HepG2 (cell line): Measurements from ENCODE around the gene NFKB1. TPM values are rescaled to one million over a fixed set of nuclear protein-coding genes. Genes with fewer than 3 reads are reported as not detected.

Experiments used
- ATAC-seq: fragments of 200-7000 bp; cut with Tn5 transposase; 3 replicates; pipeline ENCODE4 v1.9.1; 2020; ENCODE audit warnings: mild to moderate bottlenecking, moderate library complexity
- BruUV-seq: library from RNA; stranded (reverse); fragments of 400-500 nt; replicated peaks from 2 replicates; lab custom pipeline; 2021; lab: Mats Ljungman, UMichigan
- CTCF ChIA-PET: fragments of 300-600 bp; formaldehyde crosslinking; extraction: SDS; loops from one replicate; lab custom pipeline; 2021; ENCODE audit warnings: low total read pairs, inconsistent platforms, low intra/inter-chr PET ratio; lab: Yijun Ruan, JAX
- POLR2A ChIA-PET: fragments of 350-600 bp; sonication (Branson Sonifier 250); formaldehyde crosslinking; loops from one replicate; lab custom pipeline; 2020; ENCODE audit warnings: antibody characterized with exemption, inconsistent platforms; lab: Yijun Ruan, JAX
- DNase-seq: peaks from one replicate; pipeline ENCODE4 v3.0.0-alpha.2; 2015; ENCODE audit warnings: low spot score
- FAIRE-seq: peaks from 3 replicates; lab custom pipeline; 2011; peaks lifted over from hg19 to GRCh38; lab: Jason Lieb, UNC
- H2AFZ ChIP-seq: one replicate; pipeline ENCODE4 v1.6.1; 2011; ENCODE audit warnings: low read length, inconsistent platforms
- H3K27ac ChIP-seq: fragments of 300-600 bp; 3 replicates; pipeline ENCODE4 v1.8.0; 2011; ENCODE audit warnings: mixed run types, mild to moderate bottlenecking, mixed read lengths, low read length, inconsistent platforms; ENCODE audit not compliant: insufficient read depth; ENCODE audit errors: extremely low read length
- H3K27me3 ChIP-seq, 2 experiments: fragments of 200-600 bp in 1 of 2; 2 replicates in 1 of 2; 3 replicates in 1 of 2; pipeline versions ENCODE4 v1.6.0 to v1.8.0; 2011; ENCODE audit warnings: low read length in 2 of 2, mild to moderate bottlenecking in 2 of 2, moderate library complexity in 2 of 2, inconsistent platforms in 1 of 2; ENCODE audit not compliant: insufficient read depth in 2 of 2, control insufficient read depth in 1 of 2
- H3K36me3 ChIP-seq, 2 experiments: fragments of 200-600 bp in 1 of 2; replicated peaks in 1 of 2; 2 replicates in 1 of 2; 3 replicates in 1 of 2; pipeline versions ENCODE4 v1.5.1 to v1.8.0; 2011; ENCODE audit warnings: low read length in 2 of 2, inconsistent platforms in 1 of 2; ENCODE audit not compliant: insufficient read depth in 2 of 2, control insufficient read depth in 1 of 2
- H3K4me1 ChIP-seq: 2 replicates; pipeline ENCODE4 v1.5.1; 2012; ENCODE audit warnings: low read length, inconsistent platforms; ENCODE audit not compliant: insufficient read depth
- H3K4me2 ChIP-seq: 2 replicates; pipeline ENCODE4 v1.6.0; 2011; ENCODE audit warnings: low read depth, low read length, inconsistent platforms
- H3K4me3 ChIP-seq, 3 experiments: fragments of 200-600 bp in 1 of 3; sonication (generic), shearing (Covaris generic) in 1 of 3; replicated peaks in 1 of 3; 2 replicates each; pipeline ENCODE4 v1.5.1; 2011 to 2016; ENCODE audit warnings: low read length in 3 of 3, inconsistent platforms in 2 of 3, low read depth in 2 of 3, mild to moderate bottlenecking in 2 of 3, control low read depth in 1 of 3, mixed read lengths in 1 of 3; ENCODE audit not compliant: insufficient read depth in 1 of 3
- H3K79me2 ChIP-seq: one replicate; pipeline ENCODE4 v1.6.1; 2011; ENCODE audit warnings: low read length, inconsistent platforms; ENCODE audit not compliant: insufficient read depth
- H3K9ac ChIP-seq: 2 replicates; pipeline ENCODE4 v1.6.0; 2011; ENCODE audit warnings: mild to moderate bottlenecking, low read depth, low read length, inconsistent platforms; ENCODE audit not compliant: insufficient read depth
- H3K9me3 ChIP-seq: 2 replicates; pipeline ENCODE4 v1.5.1; 2012; ENCODE audit warnings: mild to moderate bottlenecking, low read length
- H4K20me1 ChIP-seq: 2 replicates; pipeline ENCODE4 v1.6.0; 2011; ENCODE audit warnings: inconsistent platforms, mild to moderate bottlenecking, low read length, moderate library complexity; ENCODE audit not compliant: insufficient read depth
- ADNP ChIP-seq: sonication (generic); formaldehyde crosslinking; IDR thresholded peaks from 2 replicates; pipeline ENCODE4 v1.4.0; 2020; ENCODE audit warnings: missing genetic modification reagents
- FOXO1 ChIP-seq: sonication (generic); formaldehyde crosslinking; IDR thresholded peaks from 2 replicates; pipeline ENCODE4 v1.4.0; 2020; ENCODE audit warnings: missing genetic modification reagents
- KDM1A ChIP-seq: IDR thresholded peaks from 2 replicates; pipeline ENCODE4 v1.6.1; 2016; ENCODE audit warnings: missing compliant biosample characterization
- NFE2 ChIP-seq: sonication (generic); formaldehyde crosslinking; IDR thresholded peaks from 2 replicates; pipeline ENCODE4 v1.4.0; 2020; ENCODE audit warnings: missing genetic modification reagents
- NR2F1 ChIP-seq, 2 experiments: fragments of 450-650 bp in 1 of 2; formaldehyde crosslinking in 1 of 2; IDR thresholded peaks; 2 replicates each; pipeline versions ENCODE4 v1.5.0 to v1.6.1; 2016 to 2020; ENCODE audit warnings: mild to moderate bottlenecking in 1 of 2, missing compliant biosample characterization in 1 of 2, missing genetic modification reagents in 1 of 2, moderate library complexity in 1 of 2
- SATB2 ChIP-seq: sonication (generic); formaldehyde crosslinking; IDR thresholded peaks from 2 replicates; pipeline ENCODE4 v1.5.0; 2020; ENCODE audit warnings: missing genetic modification reagents
- THAP11 ChIP-seq: IDR thresholded peaks from 2 replicates; pipeline ENCODE4 v1.6.1; 2016; ENCODE audit warnings: missing biosample characterization, missing genetic modification reagents
- ZBTB38 ChIP-seq: sonication (generic); formaldehyde crosslinking; IDR thresholded peaks from 2 replicates; pipeline ENCODE4 v1.5.1; 2020; ENCODE audit warnings: mild to moderate bottlenecking, missing genetic modification reagents
- ZNF274 ChIP-seq: sonication (generic); formaldehyde crosslinking; IDR thresholded peaks from 2 replicates; pipeline ENCODE4 v1.5.1; 2020; ENCODE audit warnings: mild to moderate bottlenecking, missing genetic modification reagents
- ZNF841 ChIP-seq: sonication (generic); formaldehyde crosslinking; IDR thresholded peaks from 2 replicates; pipeline ENCODE4 v1.8.1; 2023; ENCODE audit warnings: missing genetic modification reagents, borderline replicate concordance
- WGBS: methylation state at CpG from one replicate; pipeline ENCODE4 v1.1.6; 2017; ENCODE audit warnings: low lambda C conversion rate; 5-methylcytosine and 5-hydroxymethylcytosine counted together
- in situ Hi-C: cut with HindIII; loops from 2 replicates; pipeline ENCODE4 v1.10.0; 2017; ENCODE audit warnings: low pct_unique_long_range_greater_than_20kb; ENCODE audit not compliant: extremely low pct_ligation_motif_present
- intact Hi-C: fragments of 100-400 bp; cut with micrococcal nuclease; formaldehyde crosslinking; loops from one replicate; pipeline ENCODE4 v1.10.0; 2022; ENCODE audit not compliant: unreplicated experiment
- polyA plus RNA-seq, 8 experiments: library from polyadenylated mRNA; depleted of rRNA in 3 of 8; stranded (reverse) in 7 of 8; unstranded in 1 of 8; fragments of >200 nt; fragmentation: Illumina TruSeq in 4 of 8; extraction: Trizol in 4 of 8; gene quantifications; 2 replicates each; pipeline versions ENCODE4 v1.2.1 to v1.2.3, GENCODE V29; 2011 to 2016; ENCODE audit warnings: low read depth in 4 of 8, missing spikeins in 1 of 8, mixed read lengths in 1 of 8; ENCODE audit not compliant: insufficient read depth in 1 of 8
- total RNA-seq, 5 experiments: library from RNA; depleted of rRNA; stranded (reverse); fragments of >200 nt; fragmentation: Illumina TruSeq; extraction: Trizol; gene quantifications; 2 replicates each; pipeline ENCODE4 v1.2.3, GENCODE V29; 2016; ENCODE audit warnings: low read depth in 1 of 5
- TF ChIP-seq, protein P1 (sequence below): sonication (generic); formaldehyde crosslinking; IDR thresholded peaks from 2 replicates; pipeline ENCODE4 v1.4.0; 2020; ENCODE audit warnings: mild to moderate bottlenecking, low read depth, missing genetic modification reagents
- TF ChIP-seq, protein P2 (sequence below): sonication (generic); formaldehyde crosslinking; IDR thresholded peaks from 2 replicates; pipeline ENCODE4 v1.5.0; 2020; ENCODE audit warnings: missing genetic modification reagents
- TF ChIP-seq, protein P3 (sequence below): sonication (generic); formaldehyde crosslinking; IDR thresholded peaks from 2 replicates; pipeline ENCODE4 v1.9.0; 2021; ENCODE audit warnings: missing genetic modification reagents, borderline replicate concordance
- TF ChIP-seq, protein P4 (sequence below): sonication (generic); formaldehyde crosslinking; IDR thresholded peaks from 2 replicates; pipeline ENCODE4 v1.8.1; 2023; ENCODE audit warnings: mild to moderate bottlenecking, moderate library complexity, missing genetic modification reagents
- TF ChIP-seq, protein P5 (sequence below): sonication (generic); formaldehyde crosslinking; IDR thresholded peaks from 2 replicates; pipeline ENCODE4 v1.4.0; 2020; ENCODE audit warnings: missing genetic modification reagents

The NFKB1 gene
- total and polyA plus RNA-seq, 2 of the 13 experiments (the other 11 are each of a cell fraction or from before 2014, with no cell fraction given): 15.4 to 31.6 TPM

DNA sequence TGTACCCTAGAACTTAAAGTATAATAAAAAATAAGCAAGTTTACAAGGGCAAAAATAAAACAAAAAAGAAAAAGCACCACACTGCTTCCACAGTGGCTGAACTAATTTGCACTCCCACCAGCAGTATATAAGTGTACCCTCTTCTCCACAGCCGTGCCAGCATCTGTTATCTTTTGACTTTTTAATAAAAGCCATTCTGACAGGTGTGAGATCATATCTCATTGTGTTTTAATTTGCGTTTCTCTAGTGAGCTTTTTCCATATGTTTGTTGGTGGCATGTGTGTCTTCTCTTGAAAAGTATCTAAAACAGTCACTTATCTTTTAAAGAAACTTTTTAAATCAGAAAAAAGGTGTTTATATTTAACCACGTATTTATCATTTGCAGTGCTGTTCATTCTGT lies 71.3 kb downstream of the NFKB1 start:
- WGBS: 97% methylated on average over 3 of the region's 3 CpGs
- POLR2A ChIA-PET: no interaction called here
- Histone ChIP-seq H3K4me2 (no peak overlapping the region), H3K9me3 (no peaks in the 10 kb centered on the region), H3K9ac (no peak overlapping the region), H3K27ac (no peak overlapping the region), H3K27me3 (no peaks in the 10 kb centered on the region), H3K4me1 (peaks cover 26% of the 10 kb centered on the region), H3K4me3 (no peak overlapping the region), H3K36me3 (peaks cover 3 to 14% of the 10 kb centered on the region in 2 experiments; a peak in 4 of 5 replicates), H3K79me2 (no peaks in the 10 kb centered on the region), H2AFZ (no peak overlapping the region), H4K20me1 (no peaks in the 10 kb centered on the region)
- DNase-seq (no peak), FAIRE-seq (no peak), ATAC-seq (no peak)
- TF ChIP-seq THAP11 (CRISPR knock-in tag) (no peak), ADNP (CRISPR knock-in tag) (no peak), ZNF841 (CRISPR knock-in tag) (no peak), ZNF274 (CRISPR knock-in tag) (no peak), SATB2 (CRISPR knock-in tag) (no peak), FOXO1 (no peak), NFE2 (CRISPR knock-in tag) (no peak), KDM1A (CRISPR knock-in tag) (no peak), ZBTB38 (no peak), NR2F1 (CRISPR knock-in tag; IDR thresholded peaks at IDR 0.05) (no peak)
- TF ChIP-seq, protein P1, sequence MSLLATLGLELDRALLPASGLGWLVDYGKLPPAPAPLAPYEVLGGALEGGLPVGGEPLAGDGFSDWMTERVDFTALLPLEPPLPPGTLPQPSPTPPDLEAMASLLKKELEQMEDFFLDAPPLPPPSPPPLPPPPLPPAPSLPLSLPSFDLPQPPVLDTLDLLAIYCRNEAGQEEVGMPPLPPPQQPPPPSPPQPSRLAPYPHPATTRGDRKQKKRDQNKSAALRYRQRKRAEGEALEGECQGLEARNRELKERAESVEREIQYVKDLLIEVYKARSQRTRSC (CRISPR knock-in tag): no peak
- TF ChIP-seq, protein P2, sequence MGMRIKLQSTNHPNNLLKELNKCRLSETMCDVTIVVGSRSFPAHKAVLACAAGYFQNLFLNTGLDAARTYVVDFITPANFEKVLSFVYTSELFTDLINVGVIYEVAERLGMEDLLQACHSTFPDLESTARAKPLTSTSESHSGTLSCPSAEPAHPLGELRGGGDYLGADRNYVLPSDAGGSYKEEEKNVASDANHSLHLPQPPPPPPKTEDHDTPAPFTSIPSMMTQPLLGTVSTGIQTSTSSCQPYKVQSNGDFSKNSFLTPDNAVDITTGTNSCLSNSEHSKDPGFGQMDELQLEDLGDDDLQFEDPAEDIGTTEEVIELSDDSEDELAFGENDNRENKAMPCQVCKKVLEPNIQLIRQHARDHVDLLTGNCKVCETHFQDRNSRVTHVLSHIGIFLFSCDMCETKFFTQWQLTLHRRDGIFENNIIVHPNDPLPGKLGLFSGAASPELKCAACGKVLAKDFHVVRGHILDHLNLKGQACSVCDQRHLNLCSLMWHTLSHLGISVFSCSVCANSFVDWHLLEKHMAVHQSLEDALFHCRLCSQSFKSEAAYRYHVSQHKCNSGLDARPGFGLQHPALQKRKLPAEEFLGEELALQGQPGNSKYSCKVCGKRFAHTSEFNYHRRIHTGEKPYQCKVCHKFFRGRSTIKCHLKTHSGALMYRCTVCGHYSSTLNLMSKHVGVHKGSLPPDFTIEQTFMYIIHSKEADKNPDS (CRISPR knock-in tag): no peak
- TF ChIP-seq, protein P3, sequence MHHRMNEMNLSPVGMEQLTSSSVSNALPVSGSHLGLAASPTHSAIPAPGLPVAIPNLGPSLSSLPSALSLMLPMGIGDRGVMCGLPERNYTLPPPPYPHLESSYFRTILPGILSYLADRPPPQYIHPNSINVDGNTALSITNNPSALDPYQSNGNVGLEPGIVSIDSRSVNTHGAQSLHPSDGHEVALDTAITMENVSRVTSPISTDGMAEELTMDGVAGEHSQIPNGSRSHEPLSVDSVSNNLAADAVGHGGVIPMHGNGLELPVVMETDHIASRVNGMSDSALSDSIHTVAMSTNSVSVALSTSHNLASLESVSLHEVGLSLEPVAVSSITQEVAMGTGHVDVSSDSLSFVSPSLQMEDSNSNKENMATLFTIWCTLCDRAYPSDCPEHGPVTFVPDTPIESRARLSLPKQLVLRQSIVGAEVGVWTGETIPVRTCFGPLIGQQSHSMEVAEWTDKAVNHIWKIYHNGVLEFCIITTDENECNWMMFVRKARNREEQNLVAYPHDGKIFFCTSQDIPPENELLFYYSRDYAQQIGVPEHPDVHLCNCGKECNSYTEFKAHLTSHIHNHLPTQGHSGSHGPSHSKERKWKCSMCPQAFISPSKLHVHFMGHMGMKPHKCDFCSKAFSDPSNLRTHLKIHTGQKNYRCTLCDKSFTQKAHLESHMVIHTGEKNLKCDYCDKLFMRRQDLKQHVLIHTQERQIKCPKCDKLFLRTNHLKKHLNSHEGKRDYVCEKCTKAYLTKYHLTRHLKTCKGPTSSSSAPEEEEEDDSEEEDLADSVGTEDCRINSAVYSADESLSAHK (CRISPR knock-in tag): no peak
- TF ChIP-seq, protein P4, sequence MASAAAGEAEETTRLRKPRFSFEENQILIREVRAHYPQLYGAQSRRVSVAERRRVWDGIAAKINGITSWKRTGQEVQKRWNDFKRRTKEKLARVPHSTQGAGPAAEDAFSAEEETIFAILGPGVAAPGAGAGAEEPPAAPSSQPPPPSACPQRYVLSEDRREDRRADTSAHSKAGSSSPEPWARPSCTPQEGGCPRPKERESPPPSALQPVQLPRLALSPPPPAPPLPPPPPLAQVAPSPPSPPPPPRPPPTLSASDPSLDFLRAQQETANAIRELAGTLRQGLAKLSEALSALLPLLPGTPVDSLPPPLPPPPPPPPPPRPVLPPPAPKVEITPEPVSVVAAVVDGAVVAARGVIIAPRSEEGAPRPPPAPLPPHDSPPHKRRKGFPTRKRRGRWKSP (CRISPR knock-in tag): no peak
- TF ChIP-seq, protein P5, sequence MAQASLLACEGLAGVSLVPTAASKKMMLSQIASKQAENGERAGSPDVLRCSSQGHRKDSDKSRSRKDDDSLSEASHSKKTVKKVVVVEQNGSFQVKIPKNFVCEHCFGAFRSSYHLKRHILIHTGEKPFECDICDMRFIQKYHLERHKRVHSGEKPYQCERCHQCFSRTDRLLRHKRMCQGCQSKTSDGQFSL (CRISPR knock-in tag): no peak
- in situ Hi-C loops: no loop called here
- CTCF ChIA-PET: no interaction called here
- BruUV-seq: no TSS peak
- intact Hi-C loops: no loop called here
